Activated CD4-positive, alpha-beta T cell treated with anti-CD3 and anti-CD28 coated beads, Interleukin-2, amount 50 U/mL, for 16 hours (primary cell): Measurements from ENCODE around the gene GBP1.

Experiments
- DNase-seq: peaks from one replicate; pipeline ENCODE4 v3.0.0-alpha.2; 2020

Gene GBP1

DNA sequence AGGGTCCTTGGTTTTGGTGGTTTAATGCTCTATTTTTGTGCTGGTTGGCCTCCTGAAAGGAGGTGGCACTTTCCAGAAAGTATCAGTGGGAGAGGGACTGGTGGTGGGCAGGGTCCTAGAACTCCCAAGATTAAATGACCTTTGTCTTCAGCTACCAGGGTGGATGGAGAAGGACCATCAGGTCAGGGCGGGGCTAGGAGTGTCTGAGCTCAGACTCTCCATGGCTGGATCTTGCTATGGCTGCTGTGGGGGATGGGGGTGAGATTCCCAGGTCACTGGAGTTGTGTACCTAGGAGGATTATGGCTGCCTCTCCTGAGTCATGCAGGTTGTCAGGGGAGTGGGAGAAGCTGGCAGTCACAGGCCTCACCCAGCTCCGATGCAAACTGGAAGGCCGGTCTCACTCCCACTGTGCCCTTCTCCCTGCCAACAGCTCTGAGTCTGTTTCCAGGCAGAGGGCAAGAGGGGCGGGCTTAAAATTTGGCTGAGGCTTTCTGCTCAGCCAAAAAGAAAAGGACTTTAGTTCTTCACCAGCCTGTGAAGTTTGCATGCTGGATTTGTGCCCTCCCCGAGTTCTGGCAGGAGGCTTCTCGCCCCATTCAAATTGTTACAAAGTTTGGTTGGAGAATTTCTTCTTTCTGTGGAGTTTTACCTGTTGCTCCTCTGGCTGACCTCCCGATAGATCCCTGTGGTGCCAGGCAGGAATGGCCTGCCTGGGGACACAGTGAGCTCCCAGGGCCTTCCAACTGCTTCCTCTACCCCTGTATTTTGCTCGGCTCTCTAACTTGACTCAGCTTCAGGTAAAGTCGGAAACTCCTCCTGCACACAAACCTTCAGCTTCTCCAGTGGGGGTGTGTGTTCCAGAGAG is 59.5 kb downstream of the GBP1 start:
- no peak for DNase-seq
